Sigmoid colon (tissue), 4 donors: Measurements from ENCODE around the gene PDE4D.
"Not testable (repeated sequence)": the region's sequence is repeated elsewhere in the genome, so short reads cannot be mapped to it uniquely, and the experiment has no call there.

Source experiments
- CTCF ChIP-seq, 4 experiments: fragments of 450-650 bp in 3 of 4; fragments of 200-600 bp in 1 of 4; IDR thresholded peaks; one replicate each; pipeline ENCODE4 v1.5.1; 2016 to 2019; ENCODE audit warnings: antibody characterized with exemption in 4 of 4, mild to moderate bottlenecking in 3 of 4, moderate library complexity in 2 of 4
- POLR2A ChIP-seq, 2 donors: fragments of 450-650 bp; IDR thresholded peaks; one replicate each; pipeline ENCODE4 v1.6.1; 2016; ENCODE audit warnings: antibody characterized with exemption in 2 of 2, mild to moderate bottlenecking in 2 of 2, moderate library complexity in 2 of 2
- POLR2AphosphoS5 ChIP-seq, 4 donors: sonication (generic); formaldehyde crosslinking; IDR thresholded peaks; one replicate each; pipeline ENCODE4 v1.6.1; 2017; ENCODE audit warnings: antibody characterized with exemption in 4 of 4

GRCh38 chr5:58953218-58953617, 940.3 kb downstream of the PDE4D start:
- not testable (repeated sequence) for TF ChIP-seq POLR2A, CTCF, POLR2AphosphoS5 (IDR thresholded peaks at IDR 0.05)
